Measurements from ENCODE around the gene ADCYAP1. TPM values are rescaled to one million over a fixed set of nuclear protein-coding genes. Genes with fewer than 3 reads are reported as not detected.

The ADCYAP1 gene
- total RNA-seq, 1 experiment from 2014 or later: not detected

DNA sequence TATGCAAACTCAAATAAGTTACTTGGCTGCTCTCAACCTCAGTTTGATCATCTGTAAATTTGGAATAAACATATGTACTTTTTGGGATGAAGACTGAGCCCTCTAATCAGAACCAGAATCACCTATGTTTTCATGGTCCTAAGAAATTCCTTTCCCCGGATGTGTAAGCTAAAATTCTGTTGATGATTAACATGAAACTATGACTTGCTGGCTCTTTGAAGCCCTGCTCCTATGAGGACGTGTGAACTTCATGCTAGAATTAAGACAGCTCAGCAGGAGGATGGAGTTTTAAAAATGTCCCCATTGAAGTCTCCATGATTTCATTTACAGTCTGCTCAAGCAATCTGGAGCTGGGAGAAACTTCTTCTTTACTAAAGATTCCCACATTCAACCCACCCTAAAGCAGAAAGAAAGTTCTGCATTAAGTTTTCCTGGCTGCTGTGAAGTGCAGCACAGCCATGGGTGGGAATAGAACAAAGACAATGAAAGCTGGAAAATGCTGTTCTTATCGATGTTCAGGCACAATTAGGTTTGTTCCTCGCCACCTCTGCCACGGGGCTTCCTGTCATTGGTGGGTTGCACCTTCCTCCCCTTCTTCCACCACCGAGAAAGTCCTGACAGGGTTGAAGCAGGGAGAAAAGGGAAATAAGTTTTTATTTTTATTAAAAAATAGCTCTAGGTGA is 50.9 kb downstream of the ADCYAP1 start:
- POLR2A ChIA-PET: no interaction called here
- Histone ChIP-seq H3K27me3 (ENCODE audit: control insufficient read depth, insufficient read depth, low read length) (peaks cover 2% of the 10 kb centered on the region; the same call in 1 of the 2 replicates), H3K4me1 (ENCODE audit: control insufficient read depth, insufficient read depth, low read length) (no peaks in the 10 kb centered on the region), H3K9me3 (ENCODE audit: control insufficient read depth, insufficient read depth, low read depth, low read length) (no peaks in the 10 kb centered on the region), H3K36me3 (ENCODE audit: control insufficient read depth, insufficient read depth, low read length) (no peaks in the 10 kb centered on the region), H3K27ac (ENCODE audit: low read length) (no peak overlapping the region), H3K4me3 (ENCODE audit: low read depth in 2 of 2, low read length in 2 of 2) (no peak overlapping the region)
- ATAC-seq: no peak
- CTCF ChIA-PET: no interaction called here
- DNase-seq (ENCODE audit: low read depth, low spot score): no peak
- intact Hi-C loops (cut with micrococcal nuclease; ENCODE audit: unreplicated experiment): loop anchor here (5.0 kb wide), 1 partner anchor 88 kb away; no protein-coding TSS in a partner anchor
- TF ChIP-seq, protein P1, sequence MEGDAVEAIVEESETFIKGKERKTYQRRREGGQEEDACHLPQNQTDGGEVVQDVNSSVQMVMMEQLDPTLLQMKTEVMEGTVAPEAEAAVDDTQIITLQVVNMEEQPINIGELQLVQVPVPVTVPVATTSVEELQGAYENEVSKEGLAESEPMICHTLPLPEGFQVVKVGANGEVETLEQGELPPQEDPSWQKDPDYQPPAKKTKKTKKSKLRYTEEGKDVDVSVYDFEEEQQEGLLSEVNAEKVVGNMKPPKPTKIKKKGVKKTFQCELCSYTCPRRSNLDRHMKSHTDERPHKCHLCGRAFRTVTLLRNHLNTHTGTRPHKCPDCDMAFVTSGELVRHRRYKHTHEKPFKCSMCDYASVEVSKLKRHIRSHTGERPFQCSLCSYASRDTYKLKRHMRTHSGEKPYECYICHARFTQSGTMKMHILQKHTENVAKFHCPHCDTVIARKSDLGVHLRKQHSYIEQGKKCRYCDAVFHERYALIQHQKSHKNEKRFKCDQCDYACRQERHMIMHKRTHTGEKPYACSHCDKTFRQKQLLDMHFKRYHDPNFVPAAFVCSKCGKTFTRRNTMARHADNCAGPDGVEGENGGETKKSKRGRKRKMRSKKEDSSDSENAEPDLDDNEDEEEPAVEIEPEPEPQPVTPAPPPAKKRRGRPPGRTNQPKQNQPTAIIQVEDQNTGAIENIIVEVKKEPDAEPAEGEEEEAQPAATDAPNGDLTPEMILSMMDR (IDR thresholded peaks at IDR 0.05): no peak
- TF ChIP-seq POLR2AphosphoS5 (IDR thresholded peaks at IDR 0.05; ENCODE audit: low read depth, low read length): no peak
- TF ChIP-seq SIN3A (IDR thresholded peaks at IDR 0.05; ENCODE audit: borderline replicate concordance, insufficient read depth, low read depth, low read length): no peak
- TF ChIP-seq, protein P2, sequence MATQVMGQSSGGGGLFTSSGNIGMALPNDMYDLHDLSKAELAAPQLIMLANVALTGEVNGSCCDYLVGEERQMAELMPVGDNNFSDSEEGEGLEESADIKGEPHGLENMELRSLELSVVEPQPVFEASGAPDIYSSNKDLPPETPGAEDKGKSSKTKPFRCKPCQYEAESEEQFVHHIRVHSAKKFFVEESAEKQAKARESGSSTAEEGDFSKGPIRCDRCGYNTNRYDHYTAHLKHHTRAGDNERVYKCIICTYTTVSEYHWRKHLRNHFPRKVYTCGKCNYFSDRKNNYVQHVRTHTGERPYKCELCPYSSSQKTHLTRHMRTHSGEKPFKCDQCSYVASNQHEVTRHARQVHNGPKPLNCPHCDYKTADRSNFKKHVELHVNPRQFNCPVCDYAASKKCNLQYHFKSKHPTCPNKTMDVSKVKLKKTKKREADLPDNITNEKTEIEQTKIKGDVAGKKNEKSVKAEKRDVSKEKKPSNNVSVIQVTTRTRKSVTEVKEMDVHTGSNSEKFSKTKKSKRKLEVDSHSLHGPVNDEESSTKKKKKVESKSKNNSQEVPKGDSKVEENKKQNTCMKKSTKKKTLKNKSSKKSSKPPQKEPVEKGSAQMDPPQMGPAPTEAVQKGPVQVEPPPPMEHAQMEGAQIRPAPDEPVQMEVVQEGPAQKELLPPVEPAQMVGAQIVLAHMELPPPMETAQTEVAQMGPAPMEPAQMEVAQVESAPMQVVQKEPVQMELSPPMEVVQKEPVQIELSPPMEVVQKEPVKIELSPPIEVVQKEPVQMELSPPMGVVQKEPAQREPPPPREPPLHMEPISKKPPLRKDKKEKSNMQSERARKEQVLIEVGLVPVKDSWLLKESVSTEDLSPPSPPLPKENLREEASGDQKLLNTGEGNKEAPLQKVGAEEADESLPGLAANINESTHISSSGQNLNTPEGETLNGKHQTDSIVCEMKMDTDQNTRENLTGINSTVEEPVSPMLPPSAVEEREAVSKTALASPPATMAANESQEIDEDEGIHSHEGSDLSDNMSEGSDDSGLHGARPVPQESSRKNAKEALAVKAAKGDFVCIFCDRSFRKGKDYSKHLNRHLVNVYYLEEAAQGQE (IDR thresholded peaks at IDR 0.05; ENCODE audit: insufficient read depth in 1 of 2, low read depth in 2 of 2, low read length in 1 of 2): no peak
- no peak for TF ChIP-seq TCF7L2 (IDR thresholded peaks at IDR 0.05; ENCODE audit: low read depth, low read length)
- BruUV-seq (replicated peaks): no TSS peak
- in situ Hi-C loops (cut with HindIII; ENCODE audit: low pct_unique_long_range_greater_than_20kb, low sequenced_read_pairs): no loop called here

DNA sequence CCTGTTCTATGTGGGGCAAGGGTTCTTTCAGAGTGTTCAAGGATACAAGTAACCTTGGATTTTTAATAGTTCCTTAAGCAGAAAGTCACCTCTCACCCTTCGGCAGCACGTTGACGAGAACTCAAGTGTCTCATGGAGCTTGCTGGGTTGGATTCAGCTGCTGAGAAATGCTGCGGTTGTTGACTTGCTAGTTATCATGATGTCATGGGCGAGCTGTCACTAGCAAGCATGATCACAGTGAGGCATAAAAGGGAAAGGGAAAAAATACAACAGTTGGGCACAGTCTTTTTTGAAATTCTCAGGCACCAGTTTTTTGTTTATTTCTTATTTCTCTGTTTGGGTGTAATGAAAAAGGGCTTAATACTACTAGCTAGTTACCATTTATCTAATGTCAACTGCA is 53.2 kb downstream of the ADCYAP1 start:
- intact Hi-C loops (cut with micrococcal nuclease; ENCODE audit: unreplicated experiment) (loop anchor here (5.0 kb wide), 1 partner anchor 91 kb away; no protein-coding TSS in a partner anchor), in situ Hi-C loops (cut with HindIII; ENCODE audit: low pct_unique_long_range_greater_than_20kb, low sequenced_read_pairs) (no loop called here)
- ChIA-PET POLR2A (no interaction called here), CTCF (no interaction called here)
- TF ChIP-seq, protein P2 (IDR thresholded peaks at IDR 0.05; ENCODE audit: insufficient read depth in 1 of 2, low read depth in 2 of 2, low read length in 1 of 2): no peak
- no peak for TF ChIP-seq TCF7L2 (IDR thresholded peaks at IDR 0.05; ENCODE audit: low read depth, low read length)
- TF ChIP-seq, protein P1 (IDR thresholded peaks at IDR 0.05): no peak
- no peak for TF ChIP-seq SIN3A (IDR thresholded peaks at IDR 0.05; ENCODE audit: borderline replicate concordance, insufficient read depth, low read depth, low read length)
- no peak for TF ChIP-seq POLR2AphosphoS5 (IDR thresholded peaks at IDR 0.05; ENCODE audit: low read depth, low read length)
- BruUV-seq (replicated peaks): no TSS peak
- H3K36me3 ChIP-seq (ENCODE audit: control insufficient read depth, insufficient read depth, low read length): no peaks in the 10 kb centered on the region
- peaks cover 2% of the 10 kb centered on the region; the same call in 1 of the 2 replicates for H3K27me3 ChIP-seq (ENCODE audit: control insufficient read depth, insufficient read depth, low read length)
- H3K4me1 ChIP-seq (ENCODE audit: control insufficient read depth, insufficient read depth, low read length): peaks cover 3% of the 10 kb centered on the region; the same call in 1 of the 2 replicates
- no peak overlapping the region for H3K4me3 ChIP-seq (ENCODE audit: low read depth in 2 of 2, low read length in 2 of 2)
- H3K9me3 ChIP-seq (ENCODE audit: control insufficient read depth, insufficient read depth, low read depth, low read length): no peaks in the 10 kb centered on the region
- no peak for DNase-seq (ENCODE audit: low read depth, low spot score)
- no peak overlapping the region for H3K27ac ChIP-seq (ENCODE audit: low read length)
- ATAC-seq: no peak
